B cell (primary cell): ENCODE results near the gene BPIFB3. TPM values are rescaled to one million over a fixed set of nuclear protein-coding genes. Genes with fewer than 3 reads are reported as not detected.

Experiments
- ATAC-seq: fragments of 200-7000 bp; cut with Tn5 transposase; one replicate; pipeline ENCODE4 v1.10.0; 2021; ENCODE audit warnings: low read depth, mild to moderate bottlenecking, moderate number of reproducible peaks, moderate library complexity
- CTCF ChIA-PET: fragments of 350-600 bp; sonication (Branson Sonifier 250); formaldehyde crosslinking; loops from one replicate; lab custom pipeline; 2021; ENCODE audit warnings: antibody characterized with exemption, inconsistent platforms; lab: Charles Lee
- POLR2A ChIA-PET: fragments of 350-600 bp; sonication (Branson Sonifier 250); formaldehyde crosslinking; loops from one replicate; lab custom pipeline; 2021; ENCODE audit warnings: antibody characterized with exemption; lab: Charles Lee
- DNase-seq: peaks from one replicate; pipeline ENCODE4 v3.0.0; 2013
- H2AFZ ChIP-seq: 2 replicates; pipeline ENCODE4 v1.6.1; 2012; ENCODE audit warnings: mild to moderate bottlenecking, low read depth, low read length; ENCODE audit not compliant: insufficient read depth, poor library complexity, severe bottlenecking
- H3K27ac ChIP-seq, 2 donors: 1 replicate in 1 of 2; 2 replicates in 1 of 2; pipeline ENCODE4 v1.5.1; 2012 to 2013; ENCODE audit warnings: low read length in 2 of 2, mild to moderate bottlenecking in 2 of 2, moderate library complexity in 1 of 2
- H3K27me3 ChIP-seq, 4 experiments: fragments of 200-600 bp in 1 of 4; sonication (generic) in 1 of 4; replicated peaks in 1 of 4; 1 replicate in 2 of 4; 2 replicates in 2 of 4; pipeline versions ENCODE4 v1.6.1 to v1.7.0; 2013 to 2016; ENCODE audit warnings: low read length in 3 of 4, mild to moderate bottlenecking in 2 of 4, mixed read lengths in 1 of 4, moderate library complexity in 1 of 4; ENCODE audit not compliant: insufficient read depth in 4 of 4, control insufficient read depth in 3 of 4; ENCODE audit errors: control extremely low read depth in 1 of 4
- H3K36me3 ChIP-seq, 2 experiments: replicated peaks in 1 of 2; 1 replicate in 1 of 2; 2 replicates in 1 of 2; pipeline versions ENCODE4 v1.6.1 to v1.7.1; 2013; ENCODE audit warnings: low read length in 1 of 2; ENCODE audit not compliant: insufficient read depth in 2 of 2, control insufficient read depth in 1 of 2; ENCODE audit errors: control extremely low read depth in 1 of 2, extremely low read depth in 1 of 2
- H3K4me1 ChIP-seq, 2 donors: fragments of 200-600 bp in 1 of 2; sonication (generic) in 1 of 2; 1 replicate in 1 of 2; 2 replicates in 1 of 2; pipeline versions ENCODE4 v1.5.1 to v1.6.1; 2013 to 2017; ENCODE audit warnings: low read length in 2 of 2; ENCODE audit not compliant: control insufficient read depth in 2 of 2, insufficient read depth in 2 of 2
- H3K4me2 ChIP-seq: replicated peaks from 2 replicates; pipeline ENCODE3; 2012; ENCODE audit warnings: mild to moderate bottlenecking, low read depth, low read length; ENCODE audit not compliant: poor library complexity, severe bottlenecking
- H3K4me3 ChIP-seq, 5 experiments: fragments of 200-600 bp in 1 of 5; sonication (generic) in 1 of 5; 1 replicate in 3 of 5; 2 replicates in 2 of 5; pipeline versions ENCODE4 v1.5.1 to v1.7.0; 2011 to 2016; ENCODE audit warnings: low read length in 4 of 5, mild to moderate bottlenecking in 4 of 5, low read depth in 2 of 5, control low read depth in 1 of 5, moderate library complexity in 1 of 5; ENCODE audit not compliant: insufficient read depth in 1 of 5; ENCODE audit errors: control extremely low read depth in 1 of 5, extremely low read depth in 1 of 5
- H3K79me2 ChIP-seq: fragments of 200-600 bp; sonication (generic); one replicate; pipeline ENCODE4 v1.6.0; 2016; ENCODE audit warnings: low read length; ENCODE audit not compliant: control insufficient read depth, insufficient read depth
- H3K9ac ChIP-seq: fragments of 200-600 bp; sonication (generic); 2 replicates; pipeline ENCODE4 v1.6.1; 2017; ENCODE audit warnings: mild to moderate bottlenecking, low read length, moderate library complexity
- H3K9me3 ChIP-seq, 3 donors: one replicate each; pipeline versions ENCODE4 v1.6.1 to v1.7.1; 2013; ENCODE audit warnings: low read length in 2 of 3; ENCODE audit not compliant: control insufficient read depth in 2 of 3, insufficient read depth in 1 of 3; ENCODE audit errors: control extremely low read depth in 1 of 3
- H4K20me1 ChIP-seq: 2 replicates; pipeline ENCODE4 v1.6.0; 2012; ENCODE audit warnings: mild to moderate bottlenecking, low read length; ENCODE audit not compliant: insufficient read depth, control insufficient read depth, poor library complexity, severe bottlenecking
- H3K27ac Mint-ChIP-seq: one replicate; pipeline ENCODE4 v1.8.0; 2021; ENCODE audit warnings: mixed read lengths
- H3K27me3 Mint-ChIP-seq: one replicate; pipeline ENCODE4 v1.8.0; 2021; ENCODE audit warnings: mixed read lengths
- H3K4me1 Mint-ChIP-seq: one replicate; pipeline ENCODE4 v1.8.0; 2021; ENCODE audit warnings: mixed read lengths
- H3K4me3 Mint-ChIP-seq: one replicate; pipeline ENCODE4 v1.8.0; 2021; ENCODE audit warnings: mixed read lengths
- H3K9me3 Mint-ChIP-seq: one replicate; pipeline ENCODE4 v1.8.0; 2022; ENCODE audit warnings: mixed read lengths; ENCODE audit not compliant: insufficient read depth
- CTCF ChIP-seq: fragments of 200-600 bp; IDR thresholded peaks from one replicate; pipeline ENCODE4 v1.8.0; 2022; ENCODE audit warnings: antibody characterized with exemption, mild to moderate bottlenecking
- EZH2 ChIP-seq: IDR thresholded peaks from 2 replicates; pipeline ENCODE4 v1.6.1; 2012; ENCODE audit warnings: borderline replicate concordance, low read depth, mild to moderate bottlenecking, moderate library complexity, low read length; ENCODE audit not compliant: insufficient read depth, poor library complexity, severe bottlenecking
- WGBS: methylation state at CpG from one replicate; pipeline ENCODE4 v1.1.5; 2013; ENCODE audit warnings: missing lambda C conversion rate; ENCODE audit not compliant: insufficient coverage; 5-methylcytosine and 5-hydroxymethylcytosine counted together
- intact Hi-C: fragments of 100-400 bp; cut with micrococcal nuclease; formaldehyde crosslinking; loops from one replicate; pipeline ENCODE4 v1.10.0; 2022
- polyA plus RNA-seq: library from polyadenylated mRNA; depleted of rRNA; stranded (reverse); fragments of >200 nt; gene quantifications from 2 replicates; pipeline ENCODE4 v1.2.3, GENCODE V29; 2012
- total RNA-seq, 2 donors: library from RNA; stranded (reverse); fragments of 120-200 nt in 1 of 2; gene quantifications; 1 replicate in 1 of 2; 2 replicates in 1 of 2; pipeline versions ENCODE4 v1.2.3 to v1.2.4, GENCODE V29; 2013 to 2022

Gene BPIFB3
- total and polyA plus RNA-seq, 2 donors (not counting 1 experiment from before 2014, with no cell fraction given): not detected

GRCh38 chr20:33062105-33062824 is 8.6 kb downstream of the BPIFB3 start:
- H4K20me1 ChIP-seq: no peaks in the 10 kb centered on the region
- H3K27me3 ChIP-seq: no peaks in the 10 kb centered on the region
- H3K27ac ChIP-seq: no peak overlapping the region
- ATAC-seq (no peak), DNase-seq (no peak)
- ChIA-PET CTCF (no interaction called here), POLR2A (no interaction called here)
- no peaks in the 10 kb centered on the region for H3K9me3 ChIP-seq
- H2AFZ ChIP-seq: no peak overlapping the region
- TF ChIP-seq EZH2 (no peak), CTCF (no peak)
- no peaks in the 10 kb centered on the region for H3K4me1 ChIP-seq
- H3K4me2 ChIP-seq: no peak overlapping the region
- Mint-ChIP-seq H3K4me3 (no peak overlapping the region), H3K27me3 (no peaks in the 10 kb centered on the region), H3K27ac (no peak overlapping the region), H3K4me1 (no peaks in the 10 kb centered on the region), H3K9me3 (no peaks in the 10 kb centered on the region)
- no peak overlapping the region for H3K4me3 ChIP-seq
- WGBS: 83% methylated on average over 8 of the region's 9 CpGs
- H3K9ac ChIP-seq: no peak overlapping the region
- H3K36me3 ChIP-seq: no peaks in the 10 kb centered on the region
- no peaks in the 10 kb centered on the region for H3K79me2 ChIP-seq
- intact Hi-C loops: no loop called here

- ChIA-PET CTCF (no interaction called here), POLR2A (no interaction called here)
- Histone ChIP-seq H3K27ac (no peak overlapping the region), H3K4me3 (no peak overlapping the region), H3K9me3 (no peaks in the 10 kb centered on the region), H3K27me3 (no peaks in the 10 kb centered on the region), H3K79me2 (no peaks in the 10 kb centered on the region), H2AFZ (no peak overlapping the region), H4K20me1 (no peaks in the 10 kb centered on the region), H3K36me3 (no peaks in the 10 kb centered on the region), H3K4me1 (no peaks in the 10 kb centered on the region), H3K4me2 (no peak overlapping the region), H3K9ac (no peak overlapping the region)
- ATAC-seq (no peak), DNase-seq (no peak)
- intact Hi-C loops: no loop called here
- TF ChIP-seq EZH2 (no peak), CTCF (no peak)
- Mint-ChIP-seq H3K9me3 (no peaks in the 10 kb centered on the region), H3K4me3 (no peak overlapping the region), H3K4me1 (no peaks in the 10 kb centered on the region), H3K27me3 (no peaks in the 10 kb centered on the region), H3K27ac (no peak overlapping the region)
- WGBS: no CpG with 5 or more reads among the region's 1 CpG
These were observed 9.1 kb downstream of the BPIFB3 start for GRCh38 chr20:33062825-33063149.
